Measurements from ENCODE around the gene AHCYL2.
"Not testable (repeated sequence)": the region's sequence is repeated elsewhere in the genome, so short reads cannot be mapped to it uniquely, and the experiment has no call there.

The AHCYL2 gene

GRCh38 chr7:129245533-129245932 is 20.7 kb downstream of the AHCYL2 start:
- DNase-seq: no peak

- DNase-seq: no peak
Observed at GRCh38 chr7:129247087-129247486, 22.3 kb downstream of the AHCYL2 start.

- no peak for DNase-seq
Observed at GRCh38 chr7:129252128-129252527, 27.3 kb downstream of the AHCYL2 start.

GRCh38 chr7:129252603-129253002 is 27.8 kb downstream of the AHCYL2 start:
- DNase-seq: not testable (repeated sequence)

- no peak for DNase-seq
Observed at GRCh38 chr7:129255800-129256199, 31.0 kb downstream of the AHCYL2 start.

GRCh38 chr7:129256221-129256620 is 31.4 kb downstream of the AHCYL2 start:
- no peak for DNase-seq

GRCh38 chr7:129257168-129257567 is 32.3 kb downstream of the AHCYL2 start:
- no peak for DNase-seq

GRCh38 chr7:129258649-129259389 is 34.0 kb downstream of the AHCYL2 start:
- DNase-seq: no peak

GRCh38 chr7:129262324-129262723 is 37.5 kb downstream of the AHCYL2 start:
- DNase-seq: peak; percentile 74

GRCh38 chr7:129263168-129263567 is 38.3 kb downstream of the AHCYL2 start:
- DNase-seq: no peak

- no peak for DNase-seq
Observed at GRCh38 chr7:129264534-129264933, 39.7 kb downstream of the AHCYL2 start.

GRCh38 chr7:129265328-129265727 is 40.5 kb downstream of the AHCYL2 start:
- DNase-seq: no peak

GRCh38 chr7:129266181-129266580 is 41.4 kb downstream of the AHCYL2 start:
- no peak for DNase-seq

GRCh38 chr7:129270077-129270476 is 45.2 kb downstream of the AHCYL2 start:
- no peak for DNase-seq

- no peak for DNase-seq
Observed at GRCh38 chr7:129271500-129272355, 46.9 kb downstream of the AHCYL2 start.

GRCh38 chr7:129273936-129274335 is 49.1 kb downstream of the AHCYL2 start:
- DNase-seq: no peak

- DNase-seq: no peak
Observed at GRCh38 chr7:129277629-129278028, 52.8 kb downstream of the AHCYL2 start.

- DNase-seq: no peak
Observed at GRCh38 chr7:129278688-129279087, 53.9 kb downstream of the AHCYL2 start.

- no peak for DNase-seq
Observed at GRCh38 chr7:129279757-129280156, 54.9 kb downstream of the AHCYL2 start.

GRCh38 chr7:129281163-129281562 is 56.3 kb downstream of the AHCYL2 start:
- no peak for DNase-seq

GRCh38 chr7:129282865-129283264 is 58.0 kb downstream of the AHCYL2 start:
- no peak for DNase-seq

GRCh38 chr7:129283936-129284335 is 59.1 kb downstream of the AHCYL2 start:
- no peak for DNase-seq

GRCh38 chr7:129285111-129285510 is 60.3 kb downstream of the AHCYL2 start:
- DNase-seq: no peak

- DNase-seq: no peak
Observed at GRCh38 chr7:129292861-129293260, 68.0 kb downstream of the AHCYL2 start.
